H1 (cell line): ENCODE data around the gene TANC1. TPM values are rescaled to one million over a fixed set of nuclear protein-coding genes. Genes with fewer than 3 reads are reported as not detected.

Source experiments
- CTCF ChIA-PET: fragments of 300-600 bp; sonication (Branson Sonifier 250); formaldehyde crosslinking; loops from one replicate; lab custom pipeline; 2021; ENCODE audit not compliant: partially characterized antibody; lab: Charles Lee
- POLR2A ChIA-PET: fragments of 300-600 bp; sonication (Branson Sonifier 250); formaldehyde crosslinking; loops from one replicate; lab custom pipeline; 2021; ENCODE audit warnings: inconsistent platforms; ENCODE audit not compliant: partially characterized antibody; lab: Charles Lee
- DNase-seq, 2 experiments: peaks; one replicate each; pipeline versions ENCODE4 v3.0.0 to v3.0.0-alpha.2; 2010 to 2022; ENCODE audit warnings: low spot score in 2 of 2, low read depth in 1 of 2, mixed read lengths in 1 of 2
- FAIRE-seq: peaks from 2 replicates; lab custom pipeline; 2011; peaks lifted over from hg19 to GRCh38; lab: Jason Lieb, UNC
- H2AFZ ChIP-seq: 2 replicates; pipeline ENCODE4 v1.8.1; 2012; ENCODE audit warnings: low read length, inconsistent platforms
- H2AK5ac ChIP-seq: 2 replicates; pipeline ENCODE4 v1.6.1; 2013; ENCODE audit warnings: low read depth, low read length
- H2BK120ac ChIP-seq: replicated peaks from 2 replicates; pipeline ENCODE3; 2013; ENCODE audit warnings: low read depth, low read length, inconsistent platforms
- H2BK12ac ChIP-seq: 2 replicates; pipeline ENCODE4 v1.6.1; 2013; ENCODE audit warnings: low read depth, low read length
- H2BK15ac ChIP-seq: 2 replicates; pipeline ENCODE4 v1.6.1; 2013; ENCODE audit warnings: low read length
- H2BK20ac ChIP-seq: 2 replicates; pipeline ENCODE4 v1.6.1; 2013; ENCODE audit warnings: low read length
- H2BK5ac ChIP-seq: 2 replicates; pipeline ENCODE4 v1.6.1; 2013; ENCODE audit warnings: low read depth, low read length
- H3K14ac ChIP-seq: 2 replicates; pipeline ENCODE4 v1.6.1; 2013; ENCODE audit warnings: inconsistent platforms; ENCODE audit not compliant: insufficient read length
- H3K18ac ChIP-seq: 2 replicates; pipeline ENCODE4 v1.6.1; 2013; ENCODE audit warnings: low read length; ENCODE audit errors: extremely low read depth
- H3K23ac ChIP-seq: 2 replicates; pipeline ENCODE4 v1.6.1; 2013; ENCODE audit warnings: inconsistent platforms; ENCODE audit not compliant: insufficient read length
- H3K23me2 ChIP-seq: 2 replicates; pipeline ENCODE4 v1.6.1; 2013; ENCODE audit warnings: low read depth, low read length
- H3K27ac ChIP-seq: 2 replicates; pipeline ENCODE4 v1.6.1; 2011; ENCODE audit warnings: low read depth, low read length, inconsistent platforms
- H3K27me3 ChIP-seq, 4 experiments: replicated peaks in 1 of 4; 1 replicate in 1 of 4; 2 replicates in 3 of 4; pipeline versions ENCODE4 v1.6.1 to v1.8.1; 2011 to 2013; ENCODE audit warnings: low read length in 3 of 4, mild to moderate bottlenecking in 3 of 4, inconsistent platforms in 2 of 4, mixed read lengths in 2 of 4, moderate library complexity in 1 of 4; ENCODE audit not compliant: control insufficient read depth in 3 of 4, insufficient read depth in 3 of 4; ENCODE audit errors: extremely low read depth in 1 of 4
- H3K36me3 ChIP-seq, 4 experiments: 2 replicates each; pipeline versions ENCODE4 v1.6.1 to v1.8.1; 2011 to 2013; ENCODE audit warnings: mild to moderate bottlenecking in 4 of 4, low read length in 3 of 4, moderate library complexity in 2 of 4, control low read depth in 1 of 4, inconsistent platforms in 1 of 4; ENCODE audit not compliant: insufficient read depth in 4 of 4, control insufficient read depth in 2 of 4
- H3K4ac ChIP-seq: replicated peaks from 2 replicates; pipeline ENCODE3; 2013; ENCODE audit warnings: low read length, low read depth, mixed read lengths, inconsistent platforms; ENCODE audit not compliant: insufficient read length
- H3K4me1 ChIP-seq, 4 experiments: replicated peaks in 1 of 4; 1 replicate in 1 of 4; 2 replicates in 3 of 4; pipeline versions ENCODE4 v1.6.1 to v1.8.1; 2011 to 2013; ENCODE audit warnings: low read length in 3 of 4, inconsistent platforms in 2 of 4, mixed read lengths in 1 of 4; ENCODE audit not compliant: insufficient read depth in 4 of 4, control insufficient read depth in 3 of 4
- H3K4me2 ChIP-seq, 2 experiments: 2 replicates each; pipeline versions ENCODE4 v1.6.1 to v1.8.1; 2011 to 2013; ENCODE audit warnings: low read depth in 2 of 2, low read length in 2 of 2, control low read depth in 1 of 2, inconsistent platforms in 1 of 2, mild to moderate bottlenecking in 1 of 2; ENCODE audit not compliant: insufficient read depth in 1 of 2
- H3K4me3 ChIP-seq, 4 experiments: fragments of 200-600, 300-600 bp in 1 of 4; sonication (generic), shearing (Covaris generic), sonication (Bioruptor Twin) in 1 of 4; 2 replicates each; pipeline versions ENCODE4 v1.5.1 to v1.8.1; 2011 to 2016; ENCODE audit warnings: low read length in 4 of 4, low read depth in 3 of 4, control low read depth in 2 of 4, inconsistent platforms in 2 of 4, mild to moderate bottlenecking in 2 of 4, mixed read lengths in 1 of 4, moderate library complexity in 1 of 4; ENCODE audit not compliant: insufficient read depth in 2 of 4; ENCODE audit errors: extremely low read depth in 1 of 4
- H3K56ac ChIP-seq: replicated peaks from 2 replicates; pipeline ENCODE3; 2013; ENCODE audit warnings: low read depth, mild to moderate bottlenecking, mixed read lengths, low read length, inconsistent platforms; ENCODE audit not compliant: insufficient read length
- H3K79me1 ChIP-seq: 2 replicates; pipeline ENCODE4 v1.6.1; 2013; ENCODE audit warnings: low read depth, low read length, control low read depth
- H3K79me2 ChIP-seq, 2 experiments: 2 replicates each; pipeline versions ENCODE4 v1.6.1 to v1.8.1; 2012 to 2013; ENCODE audit warnings: low read length in 2 of 2, mild to moderate bottlenecking in 2 of 2, inconsistent platforms in 1 of 2; ENCODE audit not compliant: insufficient read depth in 2 of 2, control insufficient read depth in 1 of 2
- H3K9ac ChIP-seq, 4 experiments: replicated peaks in 1 of 4; 1 replicate in 1 of 4; 2 replicates in 3 of 4; pipeline versions ENCODE4 v1.6.1 to v1.8.1; 2011 to 2013; ENCODE audit warnings: low read depth in 3 of 4, low read length in 3 of 4, control low read depth in 2 of 4, mild to moderate bottlenecking in 2 of 4, moderate library complexity in 2 of 4, inconsistent platforms in 1 of 4; ENCODE audit errors: extremely low read depth in 1 of 4
- H3K9me3 ChIP-seq, 2 experiments: 2 replicates each; pipeline versions ENCODE4 v1.6.1 to v1.8.1; 2012 to 2013; ENCODE audit warnings: mild to moderate bottlenecking in 2 of 2, moderate library complexity in 2 of 2, control low read depth in 1 of 2, inconsistent platforms in 1 of 2, low read depth in 1 of 2, low read length in 1 of 2, mixed read lengths in 1 of 2; ENCODE audit not compliant: insufficient read depth in 2 of 2
- H4K20me1 ChIP-seq, 2 experiments: replicated peaks in 1 of 2; 2 replicates each; pipeline versions ENCODE3 to v1.8.1; 2011 to 2013; ENCODE audit warnings: inconsistent platforms in 2 of 2, low read length in 2 of 2, mild to moderate bottlenecking in 1 of 2; ENCODE audit not compliant: insufficient read depth in 2 of 2, control insufficient read depth in 1 of 2
- H4K5ac ChIP-seq: 2 replicates; pipeline ENCODE4 v1.6.1; 2013; ENCODE audit warnings: low read length, low read depth, mixed read lengths, inconsistent platforms; ENCODE audit not compliant: insufficient read length
- H4K8ac ChIP-seq: 2 replicates; pipeline ENCODE4 v1.8.0; 2013; ENCODE audit warnings: mild to moderate bottlenecking, moderate library complexity, low read length, inconsistent platforms; ENCODE audit not compliant: insufficient read depth; ENCODE audit errors: extremely low read depth
- H4K91ac ChIP-seq: replicated peaks from 2 replicates; pipeline ENCODE3; 2013; ENCODE audit warnings: low read length, mixed read lengths, inconsistent platforms; ENCODE audit not compliant: insufficient read length
- BACH1 ChIP-seq: IDR thresholded peaks from 2 replicates; pipeline ENCODE4 v1.6.1; 2012; ENCODE audit warnings: low read length, improper control_type of control experiment
- GABPA ChIP-seq: IDR thresholded peaks from 2 replicates; pipeline ENCODE4 v1.6.1; 2011; ENCODE audit warnings: mild to moderate bottlenecking, low read length, moderate library complexity, borderline replicate concordance; ENCODE audit not compliant: insufficient read depth
- GTF2F1 ChIP-seq: IDR thresholded peaks from 2 replicates; pipeline ENCODE4 v1.6.1; 2012; ENCODE audit warnings: low read depth, low read length, improper control_type of control experiment, borderline replicate concordance
- KDM4A ChIP-seq: IDR thresholded peaks from one replicate; pipeline ENCODE4 v1.7.1; 2012; ENCODE audit warnings: low read depth, mild to moderate bottlenecking, moderate library complexity, low read length, inconsistent platforms; ENCODE audit not compliant: severe bottlenecking
- POLR2AphosphoS5 ChIP-seq: IDR thresholded peaks from 2 replicates; pipeline ENCODE4 v1.6.1; 2011; ENCODE audit warnings: low read depth, low read length
- POU5F1 ChIP-seq: IDR thresholded peaks from 2 replicates; pipeline ENCODE4 v1.6.1; 2011; ENCODE audit warnings: low read depth, mild to moderate bottlenecking, low read length, moderate library complexity
- WGBS, 2 experiments: shearing (Covaris generic) in 1 of 2; methylation state at CpG; one replicate each; pipeline versions ENCODE4 v1.1.6 to v1.1.7; 2013 to 2015; ENCODE audit warnings: low lambda C conversion rate in 2 of 2, mixed read lengths in 2 of 2, inconsistent platforms in 1 of 2, low coverage in 1 of 2, missing lambda C conversion rate in 1 of 2; ENCODE audit not compliant: insufficient replicate concordance in 2 of 2, insufficient coverage in 1 of 2, insufficient read length in 1 of 2; ENCODE audit errors: extremely low coverage in 1 of 2, missing lambda C conversion rate in 1 of 2; 5-methylcytosine and 5-hydroxymethylcytosine counted together
- polyA plus RNA-seq, 7 experiments: library from polyadenylated mRNA; depleted of rRNA in 3 of 7; stranded (reverse) in 5 of 7; unstranded in 2 of 7; fragments of >200 nt in 5 of 7; fragments of 200-250 nt in 2 of 7; gene quantifications; 1 replicate in 5 of 7; 2 replicates in 1 of 7; 4 replicates in 1 of 7; pipeline versions ENCODE4 v1.2.1 to v1.2.3, GENCODE V29; 2011 to 2013; ENCODE audit warnings: missing spikeins in 2 of 7, mixed read lengths in 2 of 7
- total RNA-seq: library from RNA; stranded (reverse); fragmentation: NEBNext Ultra II Directional; extraction: Animal tissue kit (Norgen Biotek cat#: 25700); gene quantifications from 2 replicates; pipeline ENCODE4 v1.2.1, GENCODE V29; 2021

TANC1 gene
- total and polyA plus RNA-seq, 2 of the 8 experiments (the other 6 are each of a cell fraction or from before 2014, with no cell fraction given), result 4.1 to 7.6 TPM

GRCh38 chr2:159086342-159086741 is 117.9 kb downstream of the TANC1 start:
- Histone ChIP-seq H3K79me1 (no peaks in the 10 kb centered on the region), H4K5ac (no peak overlapping the region), H3K14ac (no peak overlapping the region), H3K4me2 (no peak overlapping the region), H3K4me1 (peaks cover 0 to 3% (median 0%) of the 10 kb centered on the region in 4 experiments; a peak in 1 of 7 replicates), H3K23me2 (no peaks in the 10 kb centered on the region), H4K91ac (no peak overlapping the region), H2BK120ac (no peak overlapping the region), H4K20me1 (no peaks in the 10 kb centered on the region), H3K79me2 (no peaks in the 10 kb centered on the region), H2BK12ac (no peak overlapping the region), H2AK5ac (no peak overlapping the region), H3K4me3 (no peak overlapping the region), H3K18ac (no peak overlapping the region), H2BK20ac (no peak overlapping the region), H3K9ac (no peak overlapping the region), H4K8ac (no peak overlapping the region), H3K9me3 (no peaks in the 10 kb centered on the region), H3K36me3 (no peaks in the 10 kb centered on the region), H3K23ac (no peak overlapping the region), H3K56ac (no peak overlapping the region), H3K4ac (no peak overlapping the region), H2BK15ac (no peak overlapping the region), H3K27me3 (no peaks in the 10 kb centered on the region; a peak in 1 of 7 replicates), H2AFZ (no peak overlapping the region), H2BK5ac (no peak overlapping the region), H3K27ac (no peak overlapping the region)
- no peak for TF ChIP-seq KDM4A
- no peak for TF ChIP-seq GTF2F1
- TF ChIP-seq BACH1, result no peak
- TF ChIP-seq GABPA, result no peak
- TF ChIP-seq POU5F1, result no peak
- no peak for TF ChIP-seq POLR2AphosphoS5
- DNase-seq (no peak), FAIRE-seq (no peak)
- WGBS, 2 experiments, result 89% methylated on average over 1 of the region's 1 CpG; no CpG with 5 or more reads in 1 of the 2 experiments
- ChIA-PET CTCF (interaction anchor here (0.6 to 1.3 kb wide), 8 partner anchors 9 to 184 kb away, joined by 3 to 7 read pairs (median 3); no protein-coding TSS in a partner anchor), POLR2A (no interaction called here)
